OCI-LY7 (cell line): ENCODE measurements around the gene DPYSL5. TPM values are rescaled to one million over a fixed set of nuclear protein-coding genes. Genes with fewer than 3 reads are reported as not detected.

Experiments
- BruUV-seq: library from RNA; stranded (reverse); fragments of 400-500 nt; replicated peaks from 2 replicates; lab custom pipeline; 2021; lab: Mats Ljungman, UMichigan
- CTCF ChIA-PET: fragments of 300-600 bp; sonication (Branson Sonifier 250); formaldehyde crosslinking; loops from one replicate; lab custom pipeline; 2022; ENCODE audit warnings: antibody characterized with exemption; ENCODE audit not compliant: unreplicated experiment; lab: Charles Lee
- POLR2A ChIA-PET: fragments of 300-600 bp; sonication (Branson Sonifier 250); formaldehyde crosslinking; loops from one replicate; lab custom pipeline; 2022; ENCODE audit warnings: antibody characterized with exemption; lab: Charles Lee
- DNase-seq: peaks from one replicate; pipeline ENCODE4 v3.0.0-alpha.2; 2015; ENCODE audit warnings: low spot score
- H2AFZ ChIP-seq: fragments of 200-600 bp; sonication (generic), shearing (Covaris generic); 2 replicates; pipeline ENCODE4 v1.6.1; 2014; ENCODE audit warnings: mild to moderate bottlenecking, antibody characterized with exemption, low read length, moderate library complexity
- H3K27ac ChIP-seq: fragments of 200-600 bp; sonication (generic); 2 replicates; pipeline ENCODE4 v1.5.1; 2014; ENCODE audit warnings: mixed run types, low read depth, mild to moderate bottlenecking, moderate library complexity, low read length, inconsistent platforms; ENCODE audit not compliant: poor library complexity, severe bottlenecking
- H3K36me3 ChIP-seq: fragments of 200-600 bp; sonication (generic); 2 replicates; pipeline ENCODE4 v1.6.1; 2014; ENCODE audit warnings: mild to moderate bottlenecking, antibody characterized with exemption, low read length, moderate library complexity, mixed read lengths; ENCODE audit not compliant: insufficient read depth
- H3K4me1 ChIP-seq: fragments of 200-600 bp; sonication (generic); 2 replicates; pipeline ENCODE4 v1.5.1; 2014; ENCODE audit warnings: mild to moderate bottlenecking, low read length; ENCODE audit not compliant: insufficient read depth, poor library complexity, severe bottlenecking
- H3K4me2 ChIP-seq: fragments of 200-600 bp; sonication (generic); 2 replicates; pipeline ENCODE4 v1.6.1; 2014; ENCODE audit warnings: mild to moderate bottlenecking, low read length
- H3K4me3 ChIP-seq: fragments of 200-600 bp; sonication (generic); 2 replicates; pipeline ENCODE4 v1.5.1; 2014; ENCODE audit warnings: mild to moderate bottlenecking, low read depth, low read length; ENCODE audit not compliant: poor library complexity, severe bottlenecking
- H3K79me2 ChIP-seq: fragments of 200-600 bp; sonication (generic); 2 replicates; pipeline ENCODE4 v1.6.1; 2016; ENCODE audit warnings: low read depth, mild to moderate bottlenecking, low read length, moderate library complexity, mixed read lengths; ENCODE audit not compliant: insufficient read depth
- H3K9me2 ChIP-seq: fragments of 200-600 bp; sonication (generic); 2 replicates; pipeline ENCODE4 v1.6.1; 2016; ENCODE audit warnings: mild to moderate bottlenecking, low read length, mixed read lengths; ENCODE audit not compliant: insufficient read depth
- H3K9me3 ChIP-seq: fragments of 200-600 bp; sonication (generic); 2 replicates; pipeline ENCODE4 v1.6.1; 2014; ENCODE audit warnings: mild to moderate bottlenecking, mixed run types, low read length, mixed read lengths
- H4K20me1 ChIP-seq: fragments of 200-600 bp; sonication (generic); 2 replicates; pipeline ENCODE4 v1.6.1; 2014; ENCODE audit warnings: mild to moderate bottlenecking, antibody characterized with exemption, low read length, moderate library complexity, mixed read lengths; ENCODE audit not compliant: insufficient read depth
- EZH2phosphoT487 ChIP-seq: fragments of 200-600 bp; sonication (generic); IDR thresholded peaks from 2 replicates; pipeline ENCODE4 v1.6.1; 2018; ENCODE audit warnings: low read depth, borderline replicate concordance, mild to moderate bottlenecking, mixed run types, antibody characterized with exemption, low read length, moderate library complexity, mixed read lengths
- intact Hi-C: fragments of 100-400 bp; cut with micrococcal nuclease; formaldehyde crosslinking; loops from one replicate; pipeline ENCODE4 v1.10.0; 2022; ENCODE audit not compliant: unreplicated experiment
- total RNA-seq, 2 experiments: library from RNA; depleted of rRNA in 1 of 2; stranded (reverse); fragments of >200 nt in 1 of 2; shearing (Covaris generic) in 1 of 2; gene quantifications; 2 replicates each; pipeline ENCODE4 v1.2.3, GENCODE V29; 2014 to 2022
- TF ChIP-seq, protein P1 (sequence below): fragments of 200-600 bp; sonication (generic); conservative IDR thresholded peaks from 2 replicates; pipeline ENCODE4 v1.5.1; 2014; ENCODE audit warnings: mild to moderate bottlenecking, antibody characterized with exemption, low read length, moderate library complexity, mixed read lengths

Gene DPYSL5
- total RNA-seq, 2 experiments from 2014 or later, result not detected

- intact Hi-C loops, result no loop called here
- H3K9me2 ChIP-seq, result no peaks in the 10 kb centered on the region
- H3K4me2 ChIP-seq, result no peak overlapping the region
- H3K79me2 ChIP-seq, result no peaks in the 10 kb centered on the region
- H3K4me1 ChIP-seq, result no peaks in the 10 kb centered on the region
- peak; percentile 22 for DNase-seq
- TF ChIP-seq EZH2phosphoT487, result no peak
- TF ChIP-seq, protein P1, sequence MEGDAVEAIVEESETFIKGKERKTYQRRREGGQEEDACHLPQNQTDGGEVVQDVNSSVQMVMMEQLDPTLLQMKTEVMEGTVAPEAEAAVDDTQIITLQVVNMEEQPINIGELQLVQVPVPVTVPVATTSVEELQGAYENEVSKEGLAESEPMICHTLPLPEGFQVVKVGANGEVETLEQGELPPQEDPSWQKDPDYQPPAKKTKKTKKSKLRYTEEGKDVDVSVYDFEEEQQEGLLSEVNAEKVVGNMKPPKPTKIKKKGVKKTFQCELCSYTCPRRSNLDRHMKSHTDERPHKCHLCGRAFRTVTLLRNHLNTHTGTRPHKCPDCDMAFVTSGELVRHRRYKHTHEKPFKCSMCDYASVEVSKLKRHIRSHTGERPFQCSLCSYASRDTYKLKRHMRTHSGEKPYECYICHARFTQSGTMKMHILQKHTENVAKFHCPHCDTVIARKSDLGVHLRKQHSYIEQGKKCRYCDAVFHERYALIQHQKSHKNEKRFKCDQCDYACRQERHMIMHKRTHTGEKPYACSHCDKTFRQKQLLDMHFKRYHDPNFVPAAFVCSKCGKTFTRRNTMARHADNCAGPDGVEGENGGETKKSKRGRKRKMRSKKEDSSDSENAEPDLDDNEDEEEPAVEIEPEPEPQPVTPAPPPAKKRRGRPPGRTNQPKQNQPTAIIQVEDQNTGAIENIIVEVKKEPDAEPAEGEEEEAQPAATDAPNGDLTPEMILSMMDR, result peak; percentile 40
- POLR2A ChIA-PET, result interaction anchor here (0.6 kb wide), 2 partner anchors 137 to 497 kb away, joined by 3 read pairs; no protein-coding TSS in a partner anchor
- H3K36me3 ChIP-seq, result no peaks in the 10 kb centered on the region
- no peak overlapping the region for H3K27ac ChIP-seq
- CTCF ChIA-PET, result no interaction called here
- H4K20me1 ChIP-seq, result no peaks in the 10 kb centered on the region
- H3K4me3 ChIP-seq, result no peak overlapping the region
- H3K9me3 ChIP-seq, result no peaks in the 10 kb centered on the region
- no TSS peak for BruUV-seq
- no peak overlapping the region for H2AFZ ChIP-seq
Measured at GRCh38 chr2:26840937-26841610, 6.9 kb upstream of the DPYSL5 start.

DNA sequence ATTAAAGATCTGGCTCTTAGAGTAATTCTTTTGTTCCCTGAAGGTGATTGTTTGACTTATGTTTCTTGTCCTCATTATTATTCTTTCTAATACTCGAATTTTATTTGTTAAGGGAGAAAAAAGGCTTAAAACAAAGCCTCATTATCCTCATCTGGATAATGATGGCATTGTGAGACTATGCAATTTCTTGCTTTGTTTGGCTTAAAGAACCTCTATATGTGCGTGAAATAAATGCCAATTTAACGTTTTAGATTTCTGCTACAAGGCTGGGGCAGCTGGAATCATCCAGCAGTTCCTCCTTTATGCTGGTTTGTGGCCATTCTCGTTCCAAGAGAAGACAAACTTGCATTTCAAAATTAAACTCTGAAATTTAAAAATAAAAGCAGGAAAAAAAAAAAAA, 4.9 kb upstream of the DPYSL5 start:
- ChIA-PET CTCF (no interaction called here), POLR2A (interaction anchor here (0.7 kb wide), 1 partner anchor 143 kb away, joined by 3 read pairs; no protein-coding TSS in a partner anchor)
- no peaks in the 10 kb centered on the region for H3K36me3 ChIP-seq
- no TSS peak for BruUV-seq
- intact Hi-C loops, result no loop called here
- TF ChIP-seq EZH2phosphoT487, result no peak
- TF ChIP-seq, protein P1, result no peak
- no peaks in the 10 kb centered on the region for H4K20me1 ChIP-seq
- H3K79me2 ChIP-seq, result no peaks in the 10 kb centered on the region
- no peaks in the 10 kb centered on the region for H3K9me2 ChIP-seq
- DNase-seq, result no peak
- H3K4me1 ChIP-seq, result no peaks in the 10 kb centered on the region
- H3K4me2 ChIP-seq, result no peak overlapping the region
- H3K9me3 ChIP-seq, result no peaks in the 10 kb centered on the region
- H2AFZ ChIP-seq, result no peak overlapping the region
- no peak overlapping the region for H3K4me3 ChIP-seq
- no peak overlapping the region for H3K27ac ChIP-seq

- DNase-seq, result no peak
- H3K27ac ChIP-seq, result no peak overlapping the region
- no peak overlapping the region for H3K4me2 ChIP-seq
- no peak overlapping the region for H3K4me3 ChIP-seq
- ChIA-PET POLR2A (no interaction called here), CTCF (no interaction called here)
- no peaks in the 10 kb centered on the region for H4K20me1 ChIP-seq
- no peaks in the 10 kb centered on the region for H3K79me2 ChIP-seq
- no peak for TF ChIP-seq EZH2phosphoT487
- TF ChIP-seq, protein P1, result no peak
- H2AFZ ChIP-seq, result no peak overlapping the region
- no TSS peak for BruUV-seq
- no peaks in the 10 kb centered on the region for H3K9me3 ChIP-seq
- intact Hi-C loops, result loop anchor here (5.0 kb wide), 2 partner anchors 172 to 447 kb away; no protein-coding TSS in a partner anchor
- H3K36me3 ChIP-seq, result no peaks in the 10 kb centered on the region
- no peaks in the 10 kb centered on the region for H3K4me1 ChIP-seq
- H3K9me2 ChIP-seq, result no peaks in the 10 kb centered on the region
Measured at GRCh38 chr2:26845021-26845420, 2.9 kb upstream of the DPYSL5 start.
